Endothelial cell of hepatic sinusoid (primary cell): Measurements from ENCODE around the gene GMNC.

Experiments used
- in situ Hi-C: cut with HindIII; loops from 2 replicates; pipeline ENCODE4 v1.10.0; 2017; ENCODE audit warnings: low sequenced_read_pairs

The GMNC gene

DNA sequence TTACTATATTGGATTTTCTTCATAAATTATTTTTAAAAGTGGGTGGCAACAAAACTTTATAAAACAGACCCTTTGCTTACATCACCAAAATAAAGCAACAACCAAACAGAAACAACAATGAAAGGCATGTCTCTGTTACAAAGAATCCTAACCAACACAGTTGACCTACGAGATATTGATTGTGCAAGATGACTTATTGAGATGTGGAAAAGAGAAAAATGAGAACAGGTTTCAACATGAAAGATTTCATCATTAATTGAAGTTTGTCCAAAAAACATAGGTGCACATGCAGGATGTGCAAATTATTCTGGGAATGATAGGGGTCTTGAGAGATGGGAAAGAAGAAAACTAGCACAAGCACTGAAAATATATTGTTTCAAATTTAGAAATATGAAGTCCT, 9.0 kb downstream of the GMNC start:
- in situ Hi-C loops, result no loop called here

DNA sequence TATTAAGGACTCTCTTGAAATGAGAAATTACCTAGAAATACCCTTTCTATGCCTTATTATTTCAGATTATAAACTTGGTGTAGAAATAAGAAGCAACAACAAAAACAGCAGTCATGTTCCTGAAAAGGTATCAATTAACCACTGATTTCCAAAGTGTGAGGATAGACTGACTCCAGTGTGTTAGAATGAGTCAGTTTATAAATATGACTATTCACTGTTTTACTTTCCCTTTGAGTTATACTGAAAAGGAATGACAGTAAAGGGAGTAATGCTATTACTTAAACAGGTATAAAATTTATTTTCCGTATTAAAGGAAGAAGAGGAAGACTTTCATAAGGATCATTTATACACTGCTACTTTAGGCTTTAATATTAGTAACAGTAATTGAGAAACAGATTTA, 12.9 kb downstream of the GMNC start:
- in situ Hi-C loops, result no loop called here

GRCh38 chr3:190848870-190849269, 13.6 kb downstream of the GMNC start:
- in situ Hi-C loops, result no loop called here

GRCh38 chr3:190847436-190847835, 15.1 kb downstream of the GMNC start:
- in situ Hi-C loops, result no loop called here

DNA sequence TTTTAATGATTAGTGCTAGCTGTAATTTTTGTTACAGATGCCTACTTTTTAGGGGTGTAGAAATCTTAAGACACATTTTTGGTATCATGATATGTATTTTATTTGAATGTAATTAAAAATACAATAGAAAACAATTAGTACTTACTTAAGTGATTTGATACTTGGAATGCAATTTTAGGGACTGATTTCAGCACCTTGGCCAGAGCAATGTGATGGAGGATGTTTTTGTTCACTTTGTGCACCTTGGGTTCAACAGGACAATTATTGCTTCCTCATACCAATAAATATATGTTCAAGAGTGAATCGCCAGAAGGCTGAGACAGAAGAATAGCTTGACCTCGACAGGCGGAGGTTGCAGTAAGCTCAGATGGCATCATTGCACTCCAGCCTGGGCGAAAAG, 22.3 kb downstream of the GMNC start:
- in situ Hi-C loops, result no loop called here

DNA sequence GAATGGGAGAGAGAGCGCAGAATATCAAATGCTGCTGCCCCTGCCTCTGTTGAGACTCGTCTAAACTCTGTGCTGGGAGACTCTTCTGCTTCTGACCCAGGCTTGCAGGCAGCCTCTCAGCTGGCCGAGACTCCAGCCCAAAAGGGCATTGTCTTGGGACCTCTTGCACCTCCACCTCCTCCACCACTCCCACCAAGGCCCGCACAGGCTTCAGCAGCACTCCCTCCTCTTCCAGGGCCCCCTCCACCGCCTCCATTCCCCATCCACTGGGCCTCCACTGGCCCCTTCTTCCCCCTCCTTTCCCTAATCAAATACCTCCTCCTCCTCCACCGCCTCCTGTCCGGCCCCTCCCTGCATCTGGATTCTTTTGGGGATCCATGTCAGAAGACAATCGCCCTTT, 31.3 kb downstream of the GMNC start:
- in situ Hi-C loops, result no loop called here

- in situ Hi-C loops, result no loop called here
Measured at GRCh38 chr3:190830031-190830430, 32.5 kb downstream of the GMNC start.

DNA sequence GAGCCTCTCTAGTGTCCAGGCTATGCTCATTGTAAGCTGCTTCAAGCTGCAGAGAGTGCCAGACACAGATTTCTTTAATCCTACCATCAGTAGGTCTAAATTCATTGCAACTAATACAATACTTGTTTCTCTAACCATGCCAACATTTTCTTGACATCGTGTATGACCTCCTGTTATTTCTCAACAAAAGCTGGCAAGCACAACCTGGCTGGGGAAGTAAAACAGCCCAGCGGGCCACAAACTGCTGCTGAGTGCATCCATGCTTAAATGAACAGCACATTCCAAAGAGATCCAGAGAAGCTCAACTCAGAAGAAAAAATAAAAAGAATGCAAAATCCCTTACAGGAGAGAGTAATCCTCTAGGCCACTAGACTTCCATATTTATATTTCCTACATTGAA, 36.5 kb downstream of the GMNC start:
- in situ Hi-C loops, result no loop called here

DNA sequence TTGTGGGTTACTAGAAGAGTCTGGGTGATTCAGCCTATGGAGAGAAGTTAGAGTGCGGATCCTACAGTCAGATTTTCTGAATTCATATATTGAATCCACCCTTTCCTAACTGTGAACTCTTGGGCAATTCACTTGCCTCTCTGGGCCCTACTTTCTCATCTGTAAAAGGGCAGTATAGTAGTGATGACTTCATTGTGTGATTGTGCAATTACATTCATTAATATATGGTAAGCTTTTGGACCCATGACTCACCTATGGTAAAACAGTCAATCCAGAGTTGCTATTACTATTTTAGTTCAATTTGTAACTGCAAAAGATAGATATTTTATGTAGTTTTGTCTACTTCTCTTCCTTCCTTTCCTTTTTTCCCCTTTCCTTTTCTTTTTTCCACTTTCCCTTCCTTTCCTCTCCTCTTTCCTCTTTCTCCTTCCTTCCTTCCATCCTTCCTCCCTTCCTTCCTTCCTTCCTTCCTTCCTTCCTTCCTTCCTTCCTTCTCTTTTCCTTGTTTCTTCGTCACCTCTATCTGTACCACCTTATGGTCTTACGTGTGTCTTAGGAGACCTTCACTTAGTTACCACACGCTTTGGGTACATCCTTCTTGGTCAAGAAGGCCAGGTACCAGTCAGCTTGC, 37.0 kb downstream of the GMNC start:
- in situ Hi-C loops, result no loop called here

GRCh38 chr3:190811775-190812480, 50.6 kb downstream of the GMNC start:
- in situ Hi-C loops, result no loop called here

DNA sequence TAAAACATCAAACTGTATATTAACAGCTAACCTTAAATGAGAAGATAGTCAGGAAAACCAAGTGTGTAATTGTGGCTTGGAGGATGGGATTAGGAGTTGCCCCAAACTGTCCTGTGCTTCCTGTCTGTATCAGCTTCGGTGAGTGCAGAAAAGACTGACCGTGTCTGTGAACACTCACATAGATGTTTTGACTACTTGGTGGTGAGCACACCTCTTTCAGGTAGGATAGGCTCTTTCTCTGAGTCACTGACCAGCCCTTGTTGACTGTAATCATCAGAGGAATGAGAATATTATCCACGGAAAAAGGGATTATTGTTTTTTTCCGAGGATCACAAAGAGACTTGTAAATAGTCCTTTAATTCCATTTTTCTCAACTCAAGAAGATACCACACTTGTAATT, 51.5 kb downstream of the GMNC start:
- in situ Hi-C loops, result no loop called here

DNA sequence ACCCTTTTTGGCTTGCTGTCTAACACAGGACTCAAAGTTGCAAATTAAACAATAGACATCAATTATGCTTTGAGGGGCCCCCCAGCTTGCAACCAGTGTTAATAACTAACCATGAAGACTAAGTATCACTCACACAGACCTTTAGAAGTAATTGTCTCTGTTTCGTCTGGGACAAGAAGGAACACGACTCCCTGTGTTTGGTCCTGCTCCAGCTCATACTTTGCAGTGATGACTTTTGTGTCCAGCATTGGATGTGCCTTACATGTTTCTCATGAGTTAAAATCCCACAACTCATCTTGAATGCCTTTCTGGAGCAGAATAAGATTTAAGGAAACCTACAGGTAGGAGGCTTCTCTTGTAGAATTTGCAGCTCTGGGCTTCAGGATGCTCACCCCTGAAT, 53.1 kb downstream of the GMNC start:
- in situ Hi-C loops, result no loop called here

DNA sequence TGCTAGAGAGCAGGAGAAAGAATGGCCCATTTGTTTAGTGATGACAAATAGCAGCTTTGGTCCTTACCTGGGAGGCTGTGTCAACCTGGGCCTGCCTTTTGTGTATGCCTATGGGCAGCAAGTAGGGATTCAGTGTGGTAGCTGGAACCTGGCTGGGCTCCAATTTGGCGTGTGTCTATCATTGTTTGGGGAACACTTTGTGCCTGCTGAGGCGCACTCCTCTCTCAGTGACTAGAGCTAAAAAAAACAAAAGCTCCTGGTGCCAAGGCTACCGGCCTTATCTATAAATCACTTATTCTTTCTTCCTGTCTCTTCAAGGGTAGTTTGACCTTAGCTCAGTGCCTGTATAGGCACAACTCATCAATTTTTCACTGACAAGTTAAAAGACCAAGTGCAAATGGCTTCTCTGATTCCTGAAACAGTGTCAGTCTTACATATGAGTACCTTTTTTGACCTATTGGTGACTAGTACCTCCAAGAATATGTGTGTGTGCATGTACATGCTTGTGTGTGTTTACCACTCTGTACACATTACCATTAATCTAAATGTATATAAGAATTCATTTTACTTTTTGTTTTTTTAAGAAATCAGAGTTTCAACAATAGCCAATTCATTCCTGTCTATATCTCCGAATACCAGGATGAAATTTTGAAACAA, 54.6 kb downstream of the GMNC start:
- in situ Hi-C loops, result no loop called here
